Mammary epithelial cell (primary cell): Measurements from ENCODE around the gene CEACAM5.

Experiments
- EZH2 ChIP-seq: IDR thresholded peaks from 2 replicates; pipeline ENCODE4 v1.6.1; 2012; ENCODE audit warnings: low read length, inconsistent platforms, borderline replicate concordance
- TF ChIP-seq, protein P1 (sequence below), 2 donors: IDR thresholded peaks in 1 of 2; conservative IDR thresholded peaks in 1 of 2; 2 replicates each; pipeline ENCODE4 v1.5.1; 2011 to 2012; ENCODE audit warnings: inconsistent platforms in 2 of 2, low read length in 2 of 2, mild to moderate bottlenecking in 2 of 2, control low read depth in 1 of 2, low read depth in 1 of 2; ENCODE audit not compliant: insufficient read depth in 1 of 2; ENCODE audit errors: extremely low read depth in 1 of 2

DNA sequence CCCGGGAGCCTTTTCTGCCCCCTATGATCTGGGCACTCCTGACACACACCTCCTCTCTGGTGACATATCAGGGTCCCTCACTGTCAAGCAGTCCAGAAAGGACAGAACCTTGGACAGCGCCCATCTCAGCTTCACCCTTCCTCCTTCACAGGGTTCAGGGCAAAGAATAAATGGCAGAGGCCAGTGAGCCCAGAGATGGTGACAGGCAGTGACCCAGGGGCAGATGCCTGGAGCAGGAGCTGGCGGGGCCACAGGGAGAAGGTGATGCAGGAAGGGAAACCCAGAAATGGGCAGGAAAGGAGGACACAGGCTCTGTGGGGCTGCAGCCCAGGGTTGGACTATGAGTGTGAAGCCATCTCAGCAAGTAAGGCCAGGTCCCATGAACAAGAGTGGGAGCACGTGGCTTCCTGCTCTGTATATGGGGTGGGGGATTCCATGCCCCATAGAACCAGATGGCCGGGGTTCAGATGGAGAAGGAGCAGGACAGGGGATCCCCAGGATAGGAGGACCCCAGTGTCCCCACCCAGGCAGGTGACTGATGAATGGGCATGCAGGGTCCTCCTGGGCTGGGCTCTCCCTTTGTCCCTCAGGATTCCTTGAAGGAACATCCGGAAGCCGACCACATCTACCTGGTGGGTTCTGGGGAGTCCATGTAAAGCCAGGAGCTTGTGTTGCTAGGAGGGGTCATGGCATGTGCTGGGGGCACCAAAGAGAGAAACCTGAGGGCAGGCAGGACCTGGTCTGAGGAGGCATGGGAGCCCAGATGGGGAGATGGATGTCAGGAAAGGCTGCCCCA is 11.8 kb upstream of the CEACAM5 start:
- TF ChIP-seq, protein P1, sequence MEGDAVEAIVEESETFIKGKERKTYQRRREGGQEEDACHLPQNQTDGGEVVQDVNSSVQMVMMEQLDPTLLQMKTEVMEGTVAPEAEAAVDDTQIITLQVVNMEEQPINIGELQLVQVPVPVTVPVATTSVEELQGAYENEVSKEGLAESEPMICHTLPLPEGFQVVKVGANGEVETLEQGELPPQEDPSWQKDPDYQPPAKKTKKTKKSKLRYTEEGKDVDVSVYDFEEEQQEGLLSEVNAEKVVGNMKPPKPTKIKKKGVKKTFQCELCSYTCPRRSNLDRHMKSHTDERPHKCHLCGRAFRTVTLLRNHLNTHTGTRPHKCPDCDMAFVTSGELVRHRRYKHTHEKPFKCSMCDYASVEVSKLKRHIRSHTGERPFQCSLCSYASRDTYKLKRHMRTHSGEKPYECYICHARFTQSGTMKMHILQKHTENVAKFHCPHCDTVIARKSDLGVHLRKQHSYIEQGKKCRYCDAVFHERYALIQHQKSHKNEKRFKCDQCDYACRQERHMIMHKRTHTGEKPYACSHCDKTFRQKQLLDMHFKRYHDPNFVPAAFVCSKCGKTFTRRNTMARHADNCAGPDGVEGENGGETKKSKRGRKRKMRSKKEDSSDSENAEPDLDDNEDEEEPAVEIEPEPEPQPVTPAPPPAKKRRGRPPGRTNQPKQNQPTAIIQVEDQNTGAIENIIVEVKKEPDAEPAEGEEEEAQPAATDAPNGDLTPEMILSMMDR (conservative IDR thresholded peaks at IDR 0.05 in 1 of 2, IDR thresholded peaks at IDR 0.05 in 1 of 2; ENCODE audit: extremely low read depth in 1 of 2, insufficient read depth in 1 of 2, low read depth in 1 of 2, low read length in 2 of 2): no peak
- no peak for TF ChIP-seq EZH2
